ENCODE measurements around the gene NFATC4. TPM values are rescaled to one million over a fixed set of nuclear protein-coding genes. Genes with fewer than 3 reads are reported as not detected.

NFATC4 gene
- total and polyA plus RNA-seq, 2 donors (not counting 1 experiment from before 2014, with no cell fraction given): 3.1 to 7.6 TPM

DNA sequence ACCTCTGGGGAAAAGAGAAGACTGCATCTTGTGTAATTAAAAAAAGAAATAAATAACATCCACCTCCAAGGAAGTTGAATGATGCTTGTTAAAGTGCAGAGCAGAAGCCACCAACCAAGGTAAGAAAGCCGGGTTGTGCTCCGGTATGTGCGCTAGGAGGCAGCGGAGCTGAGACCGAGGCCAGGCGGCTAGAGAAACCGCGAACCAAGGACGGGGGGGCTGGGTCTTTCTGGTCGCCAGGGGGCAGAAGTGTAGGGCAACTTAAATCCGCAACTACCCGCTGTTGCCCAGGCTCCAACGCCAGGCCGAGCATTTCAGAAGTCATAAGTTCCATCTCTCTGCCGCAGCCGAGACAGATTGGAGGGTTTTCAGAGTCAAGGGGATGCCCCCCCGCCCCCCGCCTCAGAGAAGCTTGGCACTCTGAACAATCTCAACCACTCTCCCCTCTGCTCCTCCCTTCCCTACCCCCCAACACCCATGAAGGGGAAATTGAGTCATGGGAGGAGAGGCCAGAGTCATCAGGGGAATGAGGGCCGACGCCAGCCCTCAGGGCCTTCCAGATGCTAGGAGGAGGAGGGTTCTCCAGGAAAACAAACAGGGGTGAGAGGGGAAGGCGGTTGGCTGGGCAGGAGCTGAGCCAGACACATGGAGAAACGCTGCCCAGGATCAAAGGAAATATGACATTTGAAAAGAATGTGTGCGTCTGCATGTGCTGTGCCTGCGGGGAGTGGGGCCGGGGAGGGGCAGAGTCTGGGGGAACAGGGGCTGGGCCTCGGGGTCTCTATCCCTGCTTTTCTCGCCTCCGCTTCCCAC lies 2.2 kb upstream of the NFATC4 start:
- Histone ChIP-seq H3K27me3 (replicated peaks in 1 of 4; ENCODE audit: control extremely low read depth in 1 of 4, control insufficient read depth in 3 of 4, insufficient read depth in 4 of 4, low read length in 3 of 4) (peaks cover 0 to 32% (median 6%) of the 10 kb centered on the region in 4 experiments), H3K9ac (ENCODE audit: low read length) (peak overlapping the region; percentile 71), H3K9me3 (ENCODE audit: control extremely low read depth in 1 of 3, control insufficient read depth in 2 of 3, insufficient read depth in 1 of 3, low read length in 2 of 3) (no peaks in the 10 kb centered on the region), H3K36me3 (replicated peaks in 1 of 2; ENCODE audit: control extremely low read depth in 1 of 2, control insufficient read depth in 1 of 2, extremely low read depth in 1 of 2, insufficient read depth in 2 of 2, low read length in 1 of 2) (no peaks in the 10 kb centered on the region), H2AFZ (ENCODE audit: insufficient read depth, low read depth, low read length, poor library complexity, severe bottlenecking) (peak overlapping the region; percentile 71), H3K27ac (ENCODE audit: low read length in 2 of 2) (peak overlapping the region; percentile 59 to 70), H3K79me2 (ENCODE audit: control insufficient read depth, insufficient read depth, low read length) (no peaks in the 10 kb centered on the region), H3K4me1 (ENCODE audit: control insufficient read depth in 2 of 2, insufficient read depth in 2 of 2, low read length in 2 of 2) (peaks cover 30 to 39% of the 10 kb centered on the region in 2 donors), H3K4me3 (ENCODE audit: control extremely low read depth in 1 of 5, extremely low read depth in 1 of 5, insufficient read depth in 1 of 5, low read depth in 2 of 5, low read length in 4 of 5) (peak overlapping the region in 4 of 5 experiments; percentile 52 to 64 (median 60)), H4K20me1 (ENCODE audit: control insufficient read depth, insufficient read depth, low read length, poor library complexity, severe bottlenecking) (no peaks in the 10 kb centered on the region), H3K4me2 (replicated peaks; ENCODE audit: low read depth, low read length, poor library complexity, severe bottlenecking) (peak overlapping the region; percentile 86)
- TF ChIP-seq EZH2 (IDR thresholded peaks at IDR 0.05; ENCODE audit: borderline replicate concordance, insufficient read depth, low read depth, low read length, poor library complexity, severe bottlenecking): peak; percentile 23
- TF ChIP-seq, protein P1, sequence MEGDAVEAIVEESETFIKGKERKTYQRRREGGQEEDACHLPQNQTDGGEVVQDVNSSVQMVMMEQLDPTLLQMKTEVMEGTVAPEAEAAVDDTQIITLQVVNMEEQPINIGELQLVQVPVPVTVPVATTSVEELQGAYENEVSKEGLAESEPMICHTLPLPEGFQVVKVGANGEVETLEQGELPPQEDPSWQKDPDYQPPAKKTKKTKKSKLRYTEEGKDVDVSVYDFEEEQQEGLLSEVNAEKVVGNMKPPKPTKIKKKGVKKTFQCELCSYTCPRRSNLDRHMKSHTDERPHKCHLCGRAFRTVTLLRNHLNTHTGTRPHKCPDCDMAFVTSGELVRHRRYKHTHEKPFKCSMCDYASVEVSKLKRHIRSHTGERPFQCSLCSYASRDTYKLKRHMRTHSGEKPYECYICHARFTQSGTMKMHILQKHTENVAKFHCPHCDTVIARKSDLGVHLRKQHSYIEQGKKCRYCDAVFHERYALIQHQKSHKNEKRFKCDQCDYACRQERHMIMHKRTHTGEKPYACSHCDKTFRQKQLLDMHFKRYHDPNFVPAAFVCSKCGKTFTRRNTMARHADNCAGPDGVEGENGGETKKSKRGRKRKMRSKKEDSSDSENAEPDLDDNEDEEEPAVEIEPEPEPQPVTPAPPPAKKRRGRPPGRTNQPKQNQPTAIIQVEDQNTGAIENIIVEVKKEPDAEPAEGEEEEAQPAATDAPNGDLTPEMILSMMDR (IDR thresholded peaks at IDR 0.05): peak; percentile 84
- peaks cover 32% of the 10 kb centered on the region for H3K4me1 Mint-ChIP-seq
- ChIA-PET CTCF (interaction anchor here (0.6 to 2.3 kb wide), 30 partner anchors 9 to 157 kb away, joined by 3 to 148 read pairs (median 5); partner anchors contain the start of genes ADCY4, CBLN3, KHNYN and LTB4R), POLR2A (interaction anchor here (0.7 to 2.2 kb wide), 13 partner anchors 26 to 798 kb away, joined by 3 to 78 read pairs (median 4); partner anchors contain the start of genes AP1G2, CBLN3, KHNYN and NYNRIN)
- no peaks in the 10 kb centered on the region for H3K9me3 Mint-ChIP-seq (ENCODE audit: insufficient read depth)
- ATAC-seq (ENCODE audit: low read depth) (peak; percentile 46), DNase-seq (peak; percentile 92)
- intact Hi-C loops (cut with micrococcal nuclease): loop anchor here (1.0 to 10.0 kb wide), 10 partner anchors 25 to 339 kb away; partner anchors contain the start of genes EMC9, SDR39U1 and TINF2
- H3K27me3 Mint-ChIP-seq: peaks cover 14% of the 10 kb centered on the region
- peak overlapping the region; percentile 83 for H3K27ac Mint-ChIP-seq
- peak overlapping the region; percentile 92 for H3K4me3 Mint-ChIP-seq
- 6% methylated on average over 18 of the region's 28 CpGs for WGBS (ENCODE audit: insufficient coverage)

Measured in B cell (primary cell).